GM18507 (cell line): ENCODE data around the gene TNN.

ENCODE experiments used
- DNase-seq: peaks from one replicate; pipeline ENCODE4 v3.0.0; 2011; ENCODE audit warnings: low read depth; ENCODE audit not compliant: insufficient read length; ENCODE audit errors: extremely low spot score
- FAIRE-seq: peaks from 2 replicates; lab custom pipeline; 2011; peaks lifted over from hg19 to GRCh38; lab: Jason Lieb, UNC

TNN gene

GRCh38 chr1:175062339-175062738 lies 5.3 kb upstream of the TNN start:
- FAIRE-seq (no peak), DNase-seq (no peak)

GRCh38 chr1:175062858-175063257 lies 4.8 kb upstream of the TNN start:
- FAIRE-seq (no peak), DNase-seq (no peak)

- FAIRE-seq: no peak
- DNase-seq: no peak
Measured at GRCh38 chr1:175070818-175071217, 3.2 kb downstream of the TNN start.

GRCh38 chr1:175071276-175071943 lies 3.8 kb downstream of the TNN start:
- FAIRE-seq: no peak
- DNase-seq: no peak

DNA sequence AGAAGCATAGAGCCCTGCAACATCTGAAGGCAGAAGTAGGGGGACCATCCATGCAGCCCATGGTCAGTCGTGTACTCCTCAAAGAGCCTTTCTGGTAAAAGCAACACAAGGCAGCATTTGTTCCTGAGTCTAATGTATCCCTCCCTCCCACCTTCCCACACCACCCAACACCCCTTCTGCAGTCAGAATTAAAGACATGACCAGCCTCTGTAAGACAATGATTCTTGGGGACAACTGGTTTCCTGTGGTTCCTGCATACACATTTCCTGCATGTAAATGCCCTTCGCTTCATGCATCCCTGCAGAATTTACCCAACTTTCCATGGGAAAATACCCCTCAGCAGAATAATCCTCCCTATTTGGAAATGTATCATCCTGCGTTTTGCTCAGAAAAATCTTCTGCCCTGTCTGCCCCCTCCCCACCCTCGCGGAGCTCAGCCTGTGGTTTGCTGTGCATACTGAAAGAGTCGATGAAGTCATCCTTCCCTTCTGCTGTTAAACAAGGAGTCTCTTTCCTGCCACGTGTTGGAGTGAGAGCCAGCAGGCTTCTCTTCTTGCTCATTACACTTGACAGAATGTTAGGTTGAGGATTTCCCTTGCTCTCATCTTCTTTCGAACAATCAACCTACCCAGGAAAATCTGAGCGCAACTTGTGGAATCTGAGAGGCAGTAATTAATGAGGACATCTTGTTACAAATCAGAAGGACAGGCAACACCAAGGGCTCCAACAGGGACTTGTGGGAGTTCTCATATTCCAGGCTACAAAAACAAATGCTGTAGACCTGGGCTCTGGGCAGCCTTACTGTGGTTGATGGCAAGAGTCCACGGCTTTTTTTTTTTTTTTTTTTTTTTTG lies 4.7 kb downstream of the TNN start:
- FAIRE-seq (peak; percentile 61), DNase-seq (peak; percentile 23)

DNA sequence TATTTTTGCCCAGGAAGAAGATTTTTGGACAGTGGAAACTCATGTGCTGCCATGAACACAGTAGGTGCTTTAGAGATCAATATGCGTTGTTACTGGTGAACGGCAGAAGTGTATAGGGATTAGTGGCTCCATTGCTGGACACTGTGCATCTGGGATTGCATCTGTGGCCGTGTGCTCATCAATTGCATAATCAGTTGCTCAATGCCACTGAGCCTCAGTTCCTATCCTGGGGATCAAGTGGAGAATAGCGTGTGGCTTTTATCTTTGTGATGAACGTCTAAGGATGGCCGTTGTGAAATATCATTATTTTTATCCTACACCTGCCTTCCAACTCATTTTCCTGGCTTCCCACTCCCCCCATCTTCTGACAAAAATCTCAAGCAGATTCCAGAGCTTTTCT lies 5.4 kb downstream of the TNN start:
- FAIRE-seq: no peak
- no peak for DNase-seq

- DNase-seq: no peak
- FAIRE-seq: no peak
Measured at GRCh38 chr1:175073633-175074032, 6.0 kb downstream of the TNN start.

GRCh38 chr1:175075572-175076568 lies 8.2 kb downstream of the TNN start:
- no peak for DNase-seq
- no peak for FAIRE-seq

GRCh38 chr1:175077356-175078030 lies 9.9 kb downstream of the TNN start:
- DNase-seq (no peak), FAIRE-seq (no peak)

- DNase-seq: no peak
- FAIRE-seq: no peak
Measured at GRCh38 chr1:175078629-175079028, 11.0 kb downstream of the TNN start.

DNA sequence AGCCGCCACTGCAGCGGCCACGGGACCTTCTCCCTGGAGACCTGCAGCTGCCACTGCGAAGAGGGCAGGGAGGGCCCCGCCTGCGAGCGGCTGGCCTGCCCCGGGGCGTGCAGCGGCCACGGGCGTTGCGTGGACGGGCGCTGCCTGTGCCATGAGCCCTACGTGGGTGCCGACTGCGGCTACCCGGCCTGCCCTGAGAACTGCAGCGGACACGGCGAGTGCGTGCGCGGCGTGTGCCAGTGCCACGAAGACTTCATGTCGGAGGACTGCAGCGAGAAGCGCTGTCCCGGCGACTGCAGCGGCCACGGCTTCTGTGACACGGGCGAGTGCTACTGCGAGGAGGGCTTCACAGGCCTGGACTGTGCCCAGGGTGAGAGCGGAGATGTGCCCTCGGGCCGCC lies 11.7 kb downstream of the TNN start:
- no peak for FAIRE-seq
- no peak for DNase-seq

DNA sequence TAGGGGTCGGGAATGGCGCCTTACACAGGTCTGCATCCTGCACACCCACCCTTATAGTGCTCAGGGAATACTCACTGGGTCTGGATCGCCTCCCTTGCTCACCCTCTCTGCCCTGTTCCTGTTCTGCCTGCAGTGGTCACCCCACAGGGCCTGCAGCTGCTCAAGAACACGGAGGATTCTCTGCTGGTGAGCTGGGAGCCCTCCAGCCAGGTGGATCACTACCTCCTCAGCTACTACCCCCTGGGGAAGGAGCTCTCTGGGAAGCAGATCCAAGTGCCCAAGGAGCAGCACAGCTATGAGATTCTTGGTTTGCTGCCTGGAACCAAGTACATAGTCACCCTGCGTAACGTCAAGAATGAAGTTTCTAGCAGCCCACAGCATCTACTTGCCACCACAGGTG lies 12.4 kb downstream of the TNN start:
- DNase-seq (no peak), FAIRE-seq (no peak)

DNA sequence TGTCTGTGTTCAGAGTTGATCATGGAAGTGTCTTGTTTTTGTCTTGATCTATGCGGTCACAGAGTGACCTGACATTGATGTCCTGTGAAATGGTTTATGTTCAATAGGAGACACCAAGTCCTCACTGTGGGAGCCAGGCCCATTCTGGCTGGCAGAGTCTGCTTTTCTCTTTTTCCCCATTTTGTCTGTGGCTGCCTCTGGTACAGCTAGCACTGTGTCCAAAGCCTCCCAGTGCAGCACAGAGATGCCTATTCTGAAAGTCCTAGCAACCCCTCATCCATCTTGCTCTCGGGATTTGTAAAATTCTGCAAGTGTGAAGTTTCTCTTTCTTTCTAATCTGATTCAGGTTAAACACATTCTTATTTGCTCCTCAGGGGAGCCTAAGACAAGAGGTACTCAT lies 14.3 kb downstream of the TNN start:
- DNase-seq (no peak), FAIRE-seq (no peak)

DNA sequence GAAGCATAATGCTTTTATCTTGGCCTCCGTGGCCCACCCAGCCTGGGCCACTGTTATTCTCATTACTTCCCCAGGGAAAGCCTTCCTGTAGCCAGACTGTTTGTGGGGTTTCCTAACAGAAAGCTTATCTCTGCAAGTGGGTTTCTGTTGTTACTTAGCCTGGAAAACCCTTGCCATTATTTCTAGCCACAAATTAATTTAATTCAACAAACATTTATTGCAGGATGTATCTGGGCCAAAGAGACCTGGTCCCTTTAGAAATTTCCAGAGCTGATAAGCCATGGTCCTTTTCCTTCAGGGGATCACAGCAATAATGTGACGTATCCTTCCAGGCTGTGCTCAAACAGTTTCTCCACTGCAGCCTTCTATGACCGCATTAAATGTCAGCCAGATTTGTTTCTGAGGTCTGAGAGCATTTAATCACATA lies 20.9 kb downstream of the TNN start:
- FAIRE-seq: no peak
- no peak for DNase-seq

GRCh38 chr1:175089136-175089718 lies 21.6 kb downstream of the TNN start:
- no peak for FAIRE-seq
- DNase-seq: no peak

- DNase-seq (no peak), FAIRE-seq (no peak)
Measured at GRCh38 chr1:175090780-175091179, 23.1 kb downstream of the TNN start.

DNA sequence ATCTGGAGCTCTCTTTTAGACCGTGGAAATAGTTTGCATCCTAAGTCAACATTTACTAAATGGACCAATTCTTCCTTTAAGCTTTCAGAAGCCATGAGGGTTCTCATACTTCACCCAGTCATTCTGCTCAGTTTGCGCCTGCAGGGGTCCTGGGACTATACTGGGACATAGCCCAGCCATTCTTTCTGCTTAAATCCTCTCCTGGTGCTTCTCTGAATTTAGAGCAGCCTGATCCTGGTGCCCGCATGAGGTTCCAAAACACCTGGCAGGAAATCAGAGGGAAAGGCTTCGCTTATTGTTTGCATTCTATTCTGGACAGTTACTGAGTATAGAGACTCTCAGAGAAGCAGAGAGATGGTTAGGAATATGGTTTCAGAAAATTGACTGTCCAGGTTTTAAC lies 27.0 kb downstream of the TNN start:
- FAIRE-seq (no peak), DNase-seq (no peak)

DNA sequence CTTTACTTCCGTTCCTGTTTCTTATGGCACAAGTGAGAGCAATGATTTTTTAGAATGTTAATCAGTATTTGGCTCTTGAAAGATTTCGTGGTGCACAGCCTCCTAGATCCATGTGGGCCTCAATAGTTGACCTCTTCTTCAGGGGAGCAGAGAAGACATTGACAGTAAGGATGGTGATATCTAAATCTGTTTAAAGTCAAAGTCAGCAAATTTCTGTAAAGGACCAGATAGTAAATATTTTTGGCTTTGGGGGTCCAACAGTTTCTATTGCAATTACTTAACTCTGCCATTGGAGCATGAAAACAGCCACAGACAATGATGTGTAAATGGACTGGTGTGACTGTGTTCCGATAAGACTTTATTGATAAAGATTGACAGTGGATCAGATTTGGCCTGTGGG lies 27.4 kb downstream of the TNN start:
- DNase-seq (no peak), FAIRE-seq (no peak)

GRCh38 chr1:175095978-175096607 lies 28.5 kb downstream of the TNN start:
- no peak for FAIRE-seq
- DNase-seq: no peak
